Endothelial cell of umbilical vein (primary cell): ENCODE data around the gene AP1G1.

ENCODE experiments used
- EZH2 ChIP-seq: IDR thresholded peaks from 2 replicates; pipeline ENCODE4 v1.6.1; 2012; ENCODE audit warnings: borderline replicate concordance, low read depth, mild to moderate bottlenecking, moderate library complexity, low read length, inconsistent platforms; ENCODE audit not compliant: severe bottlenecking
- POLR2AphosphoS5 ChIP-seq: IDR thresholded peaks from 2 replicates; pipeline ENCODE4 v1.6.1; 2012; ENCODE audit warnings: low read depth, mild to moderate bottlenecking, control low read depth, low read length, moderate library complexity; ENCODE audit not compliant: insufficient read depth

DNA sequence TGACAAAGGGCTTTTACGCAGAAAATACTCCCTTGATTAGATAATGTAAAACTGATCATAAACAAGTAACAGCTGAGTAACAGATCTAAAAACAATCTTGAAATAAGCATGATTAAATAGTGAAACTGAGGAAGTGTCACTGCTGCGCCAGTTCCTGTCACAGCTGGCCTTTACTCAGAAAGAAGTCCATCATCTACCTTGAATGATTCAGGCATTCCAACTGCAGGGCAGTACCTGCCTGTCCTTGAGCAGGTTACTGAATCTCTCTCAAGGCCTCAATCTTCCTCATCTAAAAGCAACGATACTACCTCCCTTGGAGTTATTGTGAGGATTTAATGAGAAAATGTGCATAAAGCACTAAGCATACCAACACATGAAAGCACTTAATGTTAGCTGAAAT, 96.8 kb downstream of the AP1G1 start:
- TF ChIP-seq POLR2AphosphoS5 (no peak), EZH2 (no peak)
